ENCODE results near the gene DNAJC15.

- TF ChIP-seq EZH2 (IDR thresholded peaks at IDR 0.05; ENCODE audit: borderline replicate concordance, low read depth, low read length, poor library complexity, severe bottlenecking) (no peak), CTCF (conservative IDR thresholded peaks at IDR 0.05; ENCODE audit: low read depth, low read length) (no peak)
Observed at GRCh38 chr13:42994878-42995277, 28.5 kb upstream of the DNAJC15 start.

Measured in A673 (cell line).